ENCODE data around the gene LRRC51. TPM values are rescaled to one million over a fixed set of nuclear protein-coding genes. Genes with fewer than 3 reads are reported as not detected.

Gene LRRC51
- total RNA-seq, 1 experiment from 2014 or later: 19.6 TPM

GRCh38 chr11:72083414-72083813, 2.8 kb downstream of the LRRC51 start:
- POLR2A ChIA-PET (ENCODE audit: unreplicated experiment): interaction anchor here (0.6 kb wide), 1 partner anchor 156 kb away, joined by 5 read pairs; no protein-coding TSS in a partner anchor
- no peak overlapping the region for H3K27ac ChIP-seq
- peaks cover 16% of the 10 kb centered on the region for H3K79me2 ChIP-seq (ENCODE audit: low read depth)
- H3F3A ChIP-seq (ENCODE audit: insufficient read depth, low read depth): peaks cover 36% of the 10 kb centered on the region
- intact Hi-C loops (cut with micrococcal nuclease; ENCODE audit: unreplicated experiment): loop anchor here (5.0 kb wide), 2 partner anchors 139 to 156 kb away; partner anchors contain the start of genes INPPL1, RNF121 and XNDC1N
- no peak for TF ChIP-seq CTCF (conservative IDR thresholded peaks at IDR 0.05)
- no peak for TF ChIP-seq EZH2 (IDR thresholded peaks at IDR 0.05; ENCODE audit: low read depth)
- no TSS peak for BruUV-seq (replicated peaks)
- DNase-seq: no peak
- no peaks in the 10 kb centered on the region for H3K9me3 ChIP-seq (ENCODE audit: insufficient read depth, low read depth)
- H3K27me3 ChIP-seq (ENCODE audit: insufficient read depth, low read depth): no peaks in the 10 kb centered on the region
- H3K4me3 ChIP-seq: no peak overlapping the region
- CTCF ChIA-PET: no interaction called here
- H3K36me3 ChIP-seq (ENCODE audit: low read depth): no peaks in the 10 kb centered on the region
- no peak overlapping the region for H3K4me2 ChIP-seq
- no peaks in the 10 kb centered on the region for H3K9me2 ChIP-seq (ENCODE audit: insufficient read depth)
- H2AFZ ChIP-seq: no peak overlapping the region
- H3K4me1 ChIP-seq (replicated peaks; ENCODE audit: insufficient read depth): peaks cover 27% of the 10 kb centered on the region
- no peaks in the 10 kb centered on the region for H4K20me1 ChIP-seq (ENCODE audit: insufficient read depth)

GRCh38 chr11:72084076-72084475, 3.4 kb downstream of the LRRC51 start:
- peaks cover 36% of the 10 kb centered on the region for H3F3A ChIP-seq (ENCODE audit: insufficient read depth, low read depth)
- no peak overlapping the region for H3K4me2 ChIP-seq
- TF ChIP-seq CTCF (conservative IDR thresholded peaks at IDR 0.05) (no peak), EZH2 (IDR thresholded peaks at IDR 0.05; ENCODE audit: low read depth) (no peak)
- peaks cover 21% of the 10 kb centered on the region for H3K4me1 ChIP-seq (replicated peaks; ENCODE audit: insufficient read depth)
- ChIA-PET CTCF (no interaction called here), POLR2A (ENCODE audit: unreplicated experiment) (interaction anchor here (0.6 kb wide), 1 partner anchor 156 kb away, joined by 5 read pairs; no protein-coding TSS in a partner anchor)
- no peaks in the 10 kb centered on the region for H4K20me1 ChIP-seq (ENCODE audit: insufficient read depth)
- H3K9me2 ChIP-seq (ENCODE audit: insufficient read depth): no peaks in the 10 kb centered on the region
- no peaks in the 10 kb centered on the region for H3K9me3 ChIP-seq (ENCODE audit: insufficient read depth, low read depth)
- DNase-seq: no peak
- intact Hi-C loops (cut with micrococcal nuclease; ENCODE audit: unreplicated experiment): loop anchor here (5.0 kb wide), 2 partner anchors 138 to 157 kb away; partner anchors contain the start of genes INPPL1, RNF121 and XNDC1N
- H3K27ac ChIP-seq: no peak overlapping the region
- no peak overlapping the region for H3K4me3 ChIP-seq
- peaks cover 10% of the 10 kb centered on the region for H3K79me2 ChIP-seq (ENCODE audit: low read depth)
- no TSS peak for BruUV-seq (replicated peaks)
- H2AFZ ChIP-seq: no peak overlapping the region
- H3K27me3 ChIP-seq (ENCODE audit: insufficient read depth, low read depth): no peaks in the 10 kb centered on the region
- H3K36me3 ChIP-seq (ENCODE audit: low read depth): no peaks in the 10 kb centered on the region

- intact Hi-C loops (cut with micrococcal nuclease; ENCODE audit: unreplicated experiment): loop anchor here (5.0 kb wide), 2 partner anchors 137 to 158 kb away; partner anchors contain the start of genes INPPL1, RNF121 and XNDC1N
- Histone ChIP-seq H3K4me3 (no peak overlapping the region), H3K9me2 (ENCODE audit: insufficient read depth) (no peaks in the 10 kb centered on the region), H3F3A (ENCODE audit: insufficient read depth, low read depth) (peaks cover 29% of the 10 kb centered on the region), H4K20me1 (ENCODE audit: insufficient read depth) (no peaks in the 10 kb centered on the region), H3K27ac (no peak overlapping the region), H3K4me1 (replicated peaks; ENCODE audit: insufficient read depth) (peaks cover 20% of the 10 kb centered on the region), H3K36me3 (ENCODE audit: low read depth) (0 out of 2 replicates have a peak, but pooled peaks cover 4% of the 10 kb centered on the region), H3K79me2 (ENCODE audit: low read depth) (peaks cover under 1% of the 10 kb centered on the region), H3K27me3 (ENCODE audit: insufficient read depth, low read depth) (no peaks in the 10 kb centered on the region), H2AFZ (no peak overlapping the region), H3K9me3 (ENCODE audit: insufficient read depth, low read depth) (no peaks in the 10 kb centered on the region), H3K4me2 (no peak overlapping the region)
- CTCF ChIA-PET: interaction anchor here (0.6 to 0.7 kb wide), 4 partner anchors 33 to 1991 kb away, joined by 3 to 6 read pairs (median 4); no protein-coding TSS in a partner anchor
- no peak for TF ChIP-seq CTCF (conservative IDR thresholded peaks at IDR 0.05)
- POLR2A ChIA-PET (ENCODE audit: unreplicated experiment): interaction anchor here (0.6 kb wide), 1 partner anchor 15 kb away, joined by 3 read pairs; no protein-coding TSS in a partner anchor
- no TSS peak for BruUV-seq (replicated peaks)
- DNase-seq: no peak
Observed at GRCh38 chr11:72084965-72085364, 4.3 kb downstream of the LRRC51 start.

Measured in PC-9 (cell line).